ENCODE measurements around the gene GJD4.

The GJD4 gene

GRCh38 chr10:35642035-35642792 is 37.1 kb downstream of the GJD4 start, which contains the start of gene FZD8:
TSS of gene FZD8 (minus strand) at chr10:35642296. CDS start at chr10:35641429, 867 bp downstream.
- peak within 1 kb of the TSS; percentile 67 to 73 for H3K4me3 ChIP-seq (replicated peaks in 1 of 2; ENCODE audit: low read depth in 2 of 2, low read length in 2 of 2)
- TF ChIP-seq CTCF (IDR thresholded peaks at IDR 0.05; ENCODE audit: low read depth, low read length): no peak
- peak; percentile 94 for DNase-seq (ENCODE audit: low read depth in 2 of 2)

GRCh38 chr10:35642793-35643114 is 37.6 kb downstream of the GJD4 start:
- no peak for TF ChIP-seq CTCF (IDR thresholded peaks at IDR 0.05; ENCODE audit: low read depth, low read length)
- DNase-seq (ENCODE audit: low read depth in 2 of 2): no peak
- H3K4me3 ChIP-seq (replicated peaks in 1 of 2; ENCODE audit: low read depth in 2 of 2, low read length in 2 of 2): peak overlapping the region; percentile 67 to 73

GRCh38 chr10:35643151-35644049 is 38.3 kb downstream of the GJD4 start:
- DNase-seq (ENCODE audit: low read depth in 2 of 2): peak; percentile 66 to 76
- peak overlapping the region; percentile 67 to 73 for H3K4me3 ChIP-seq (replicated peaks in 1 of 2; ENCODE audit: low read depth in 2 of 2, low read length in 2 of 2)

GRCh38 chr10:35644050-35644950 is 39.2 kb downstream of the GJD4 start:
- H3K4me3 ChIP-seq (replicated peaks in 1 of 2; ENCODE audit: low read depth in 2 of 2, low read length in 2 of 2): peak overlapping the region; percentile 67 to 73
- no peak for DNase-seq (ENCODE audit: low read depth in 2 of 2)

More at GRCh38 chr10:35643151-35644049, 38.3 kb downstream of the GJD4 start:
- TF ChIP-seq CTCF (IDR thresholded peaks at IDR 0.05; ENCODE audit: low read depth, low read length): no peak

GRCh38 chr10:35650894-35651293 is 45.8 kb downstream of the GJD4 start:
- no peak for DNase-seq (ENCODE audit: low read depth in 2 of 2)
- H3K4me3 ChIP-seq (replicated peaks in 1 of 2; ENCODE audit: low read depth in 2 of 2, low read length in 2 of 2): no peak overlapping the region
- TF ChIP-seq CTCF (IDR thresholded peaks at IDR 0.05; ENCODE audit: low read depth, low read length): no peak

More at GRCh38 chr10:35644050-35644950, 39.2 kb downstream of the GJD4 start:
- no peak for TF ChIP-seq CTCF (IDR thresholded peaks at IDR 0.05; ENCODE audit: low read depth, low read length)

GRCh38 chr10:35652824-35653223 is 47.7 kb downstream of the GJD4 start:
- no peak for DNase-seq (ENCODE audit: low read depth in 2 of 2)
- TF ChIP-seq CTCF (IDR thresholded peaks at IDR 0.05; ENCODE audit: low read depth, low read length): no peak
- H3K4me3 ChIP-seq (replicated peaks in 1 of 2; ENCODE audit: low read depth in 2 of 2, low read length in 2 of 2): no peak overlapping the region

All from cardiac fibroblast (primary cell).